H1 (cell line): ENCODE data around the gene IFI27L1. TPM values are rescaled to one million over a fixed set of nuclear protein-coding genes. Genes with fewer than 3 reads are reported as not detected.

Experiments used
- CTCF ChIA-PET: fragments of 300-600 bp; sonication (Branson Sonifier 250); formaldehyde crosslinking; loops from one replicate; lab custom pipeline; 2021; ENCODE audit not compliant: partially characterized antibody; lab: Charles Lee
- POLR2A ChIA-PET: fragments of 300-600 bp; sonication (Branson Sonifier 250); formaldehyde crosslinking; loops from one replicate; lab custom pipeline; 2021; ENCODE audit warnings: inconsistent platforms; ENCODE audit not compliant: partially characterized antibody; lab: Charles Lee
- DNase-seq, 2 experiments: peaks; one replicate each; pipeline versions ENCODE4 v3.0.0 to v3.0.0-alpha.2; 2010 to 2022; ENCODE audit warnings: low spot score in 2 of 2, low read depth in 1 of 2, mixed read lengths in 1 of 2
- FAIRE-seq: peaks from 2 replicates; lab custom pipeline; 2011; peaks lifted over from hg19 to GRCh38; lab: Jason Lieb, UNC
- H2AFZ ChIP-seq: 2 replicates; pipeline ENCODE4 v1.8.1; 2012; ENCODE audit warnings: low read length, inconsistent platforms
- H2AK5ac ChIP-seq: 2 replicates; pipeline ENCODE4 v1.6.1; 2013; ENCODE audit warnings: low read depth, low read length
- H2BK120ac ChIP-seq: replicated peaks from 2 replicates; pipeline ENCODE3; 2013; ENCODE audit warnings: low read depth, low read length, inconsistent platforms
- H2BK12ac ChIP-seq: 2 replicates; pipeline ENCODE4 v1.6.1; 2013; ENCODE audit warnings: low read depth, low read length
- H2BK15ac ChIP-seq: 2 replicates; pipeline ENCODE4 v1.6.1; 2013; ENCODE audit warnings: low read length
- H2BK20ac ChIP-seq: 2 replicates; pipeline ENCODE4 v1.6.1; 2013; ENCODE audit warnings: low read length
- H2BK5ac ChIP-seq: 2 replicates; pipeline ENCODE4 v1.6.1; 2013; ENCODE audit warnings: low read depth, low read length
- H3K14ac ChIP-seq: 2 replicates; pipeline ENCODE4 v1.6.1; 2013; ENCODE audit warnings: inconsistent platforms; ENCODE audit not compliant: insufficient read length
- H3K18ac ChIP-seq: 2 replicates; pipeline ENCODE4 v1.6.1; 2013; ENCODE audit warnings: low read length; ENCODE audit errors: extremely low read depth
- H3K23ac ChIP-seq: 2 replicates; pipeline ENCODE4 v1.6.1; 2013; ENCODE audit warnings: inconsistent platforms; ENCODE audit not compliant: insufficient read length
- H3K23me2 ChIP-seq: 2 replicates; pipeline ENCODE4 v1.6.1; 2013; ENCODE audit warnings: low read depth, low read length
- H3K27ac ChIP-seq: 2 replicates; pipeline ENCODE4 v1.6.1; 2011; ENCODE audit warnings: low read depth, low read length, inconsistent platforms
- H3K27me3 ChIP-seq, 4 experiments: replicated peaks in 1 of 4; 1 replicate in 1 of 4; 2 replicates in 3 of 4; pipeline versions ENCODE4 v1.6.1 to v1.8.1; 2011 to 2013; ENCODE audit warnings: low read length in 3 of 4, mild to moderate bottlenecking in 3 of 4, inconsistent platforms in 2 of 4, mixed read lengths in 2 of 4, moderate library complexity in 1 of 4; ENCODE audit not compliant: control insufficient read depth in 3 of 4, insufficient read depth in 3 of 4; ENCODE audit errors: extremely low read depth in 1 of 4
- H3K36me3 ChIP-seq, 4 experiments: 2 replicates each; pipeline versions ENCODE4 v1.6.1 to v1.8.1; 2011 to 2013; ENCODE audit warnings: mild to moderate bottlenecking in 4 of 4, low read length in 3 of 4, moderate library complexity in 2 of 4, control low read depth in 1 of 4, inconsistent platforms in 1 of 4; ENCODE audit not compliant: insufficient read depth in 4 of 4, control insufficient read depth in 2 of 4
- H3K4ac ChIP-seq: replicated peaks from 2 replicates; pipeline ENCODE3; 2013; ENCODE audit warnings: low read length, low read depth, mixed read lengths, inconsistent platforms; ENCODE audit not compliant: insufficient read length
- H3K4me1 ChIP-seq, 4 experiments: replicated peaks in 1 of 4; 1 replicate in 1 of 4; 2 replicates in 3 of 4; pipeline versions ENCODE4 v1.6.1 to v1.8.1; 2011 to 2013; ENCODE audit warnings: low read length in 3 of 4, inconsistent platforms in 2 of 4, mixed read lengths in 1 of 4; ENCODE audit not compliant: insufficient read depth in 4 of 4, control insufficient read depth in 3 of 4
- H3K4me2 ChIP-seq, 2 experiments: 2 replicates each; pipeline versions ENCODE4 v1.6.1 to v1.8.1; 2011 to 2013; ENCODE audit warnings: low read depth in 2 of 2, low read length in 2 of 2, control low read depth in 1 of 2, inconsistent platforms in 1 of 2, mild to moderate bottlenecking in 1 of 2; ENCODE audit not compliant: insufficient read depth in 1 of 2
- H3K4me3 ChIP-seq, 4 experiments: fragments of 200-600, 300-600 bp in 1 of 4; sonication (generic), shearing (Covaris generic), sonication (Bioruptor Twin) in 1 of 4; 2 replicates each; pipeline versions ENCODE4 v1.5.1 to v1.8.1; 2011 to 2016; ENCODE audit warnings: low read length in 4 of 4, low read depth in 3 of 4, control low read depth in 2 of 4, inconsistent platforms in 2 of 4, mild to moderate bottlenecking in 2 of 4, mixed read lengths in 1 of 4, moderate library complexity in 1 of 4; ENCODE audit not compliant: insufficient read depth in 2 of 4; ENCODE audit errors: extremely low read depth in 1 of 4
- H3K56ac ChIP-seq: replicated peaks from 2 replicates; pipeline ENCODE3; 2013; ENCODE audit warnings: low read depth, mild to moderate bottlenecking, mixed read lengths, low read length, inconsistent platforms; ENCODE audit not compliant: insufficient read length
- H3K79me1 ChIP-seq: 2 replicates; pipeline ENCODE4 v1.6.1; 2013; ENCODE audit warnings: low read depth, low read length, control low read depth
- H3K79me2 ChIP-seq, 2 experiments: 2 replicates each; pipeline versions ENCODE4 v1.6.1 to v1.8.1; 2012 to 2013; ENCODE audit warnings: low read length in 2 of 2, mild to moderate bottlenecking in 2 of 2, inconsistent platforms in 1 of 2; ENCODE audit not compliant: insufficient read depth in 2 of 2, control insufficient read depth in 1 of 2
- H3K9ac ChIP-seq, 4 experiments: replicated peaks in 1 of 4; 1 replicate in 1 of 4; 2 replicates in 3 of 4; pipeline versions ENCODE4 v1.6.1 to v1.8.1; 2011 to 2013; ENCODE audit warnings: low read depth in 3 of 4, low read length in 3 of 4, control low read depth in 2 of 4, mild to moderate bottlenecking in 2 of 4, moderate library complexity in 2 of 4, inconsistent platforms in 1 of 4; ENCODE audit errors: extremely low read depth in 1 of 4
- H3K9me3 ChIP-seq, 2 experiments: 2 replicates each; pipeline versions ENCODE4 v1.6.1 to v1.8.1; 2012 to 2013; ENCODE audit warnings: mild to moderate bottlenecking in 2 of 2, moderate library complexity in 2 of 2, control low read depth in 1 of 2, inconsistent platforms in 1 of 2, low read depth in 1 of 2, low read length in 1 of 2, mixed read lengths in 1 of 2; ENCODE audit not compliant: insufficient read depth in 2 of 2
- H4K20me1 ChIP-seq, 2 experiments: replicated peaks in 1 of 2; 2 replicates each; pipeline versions ENCODE3 to v1.8.1; 2011 to 2013; ENCODE audit warnings: inconsistent platforms in 2 of 2, low read length in 2 of 2, mild to moderate bottlenecking in 1 of 2; ENCODE audit not compliant: insufficient read depth in 2 of 2, control insufficient read depth in 1 of 2
- H4K5ac ChIP-seq: 2 replicates; pipeline ENCODE4 v1.6.1; 2013; ENCODE audit warnings: low read length, low read depth, mixed read lengths, inconsistent platforms; ENCODE audit not compliant: insufficient read length
- H4K8ac ChIP-seq: 2 replicates; pipeline ENCODE4 v1.8.0; 2013; ENCODE audit warnings: mild to moderate bottlenecking, moderate library complexity, low read length, inconsistent platforms; ENCODE audit not compliant: insufficient read depth; ENCODE audit errors: extremely low read depth
- H4K91ac ChIP-seq: replicated peaks from 2 replicates; pipeline ENCODE3; 2013; ENCODE audit warnings: low read length, mixed read lengths, inconsistent platforms; ENCODE audit not compliant: insufficient read length
- HDAC6 ChIP-seq: IDR thresholded peaks from one replicate; pipeline ENCODE4 v1.7.1; 2012; ENCODE audit warnings: low read depth, mild to moderate bottlenecking, inconsistent platforms, low read length, moderate library complexity
- JUND ChIP-seq: IDR thresholded peaks from 2 replicates; pipeline ENCODE4 v1.6.1; 2011; ENCODE audit warnings: mild to moderate bottlenecking, improper control_type of control experiment, low read length
- RNF2 ChIP-seq: fragments of 200-900, 300-1000 bp; sonication (generic); IDR thresholded peaks from 2 replicates; pipeline ENCODE4 v1.7.1; 2016; ENCODE audit warnings: borderline replicate concordance, low read depth, mild to moderate bottlenecking, antibody characterized with exemption, low read length; ENCODE audit not compliant: poor library complexity, severe bottlenecking; ENCODE audit errors: missing control alignments
- SAP30 ChIP-seq: fragments of 300-600 bp; sonication (generic); IDR thresholded peaks from 2 replicates; pipeline ENCODE4 v1.7.1; 2012; ENCODE audit warnings: low read length, moderate library complexity, mild to moderate bottlenecking, inconsistent platforms; ENCODE audit not compliant: insufficient read depth, insufficient replicate concordance
- SIN3A ChIP-seq, 2 experiments: IDR thresholded peaks in 1 of 2; conservative IDR thresholded peaks in 1 of 2; 2 replicates each; pipeline ENCODE4 v1.6.1; 2011 to 2012; ENCODE audit warnings: low read length in 2 of 2, improper control_type of control experiment in 1 of 2, low read depth in 1 of 2, mild to moderate bottlenecking in 1 of 2
- SP1 ChIP-seq: IDR thresholded peaks from 2 replicates; pipeline ENCODE4 v1.6.1; 2011; ENCODE audit warnings: low read depth, low read length
- TAF1 ChIP-seq: IDR thresholded peaks from 2 replicates; pipeline ENCODE4 v1.6.1; 2011; ENCODE audit warnings: mild to moderate bottlenecking, low read depth, low read length
- YY1 ChIP-seq: IDR thresholded peaks from 2 replicates; pipeline ENCODE4 v1.6.1; 2011; ENCODE audit warnings: low read depth, mild to moderate bottlenecking, low read length
- WGBS, 2 experiments: shearing (Covaris generic) in 1 of 2; methylation state at CpG; one replicate each; pipeline versions ENCODE4 v1.1.6 to v1.1.7; 2013 to 2015; ENCODE audit warnings: low lambda C conversion rate in 2 of 2, mixed read lengths in 2 of 2, inconsistent platforms in 1 of 2, low coverage in 1 of 2, missing lambda C conversion rate in 1 of 2; ENCODE audit not compliant: insufficient replicate concordance in 2 of 2, insufficient coverage in 1 of 2, insufficient read length in 1 of 2; ENCODE audit errors: extremely low coverage in 1 of 2, missing lambda C conversion rate in 1 of 2; 5-methylcytosine and 5-hydroxymethylcytosine counted together
- polyA plus RNA-seq, 7 experiments: library from polyadenylated mRNA; depleted of rRNA in 3 of 7; stranded (reverse) in 5 of 7; unstranded in 2 of 7; fragments of >200 nt in 5 of 7; fragments of 200-250 nt in 2 of 7; gene quantifications; 1 replicate in 5 of 7; 2 replicates in 1 of 7; 4 replicates in 1 of 7; pipeline versions ENCODE4 v1.2.1 to v1.2.3, GENCODE V29; 2011 to 2013; ENCODE audit warnings: missing spikeins in 2 of 7, mixed read lengths in 2 of 7
- total RNA-seq: library from RNA; stranded (reverse); fragmentation: NEBNext Ultra II Directional; extraction: Animal tissue kit (Norgen Biotek cat#: 25700); gene quantifications from 2 replicates; pipeline ENCODE4 v1.2.1, GENCODE V29; 2021

IFI27L1 gene
- total and polyA plus RNA-seq, 2 of the 8 experiments (the other 6 are each of a cell fraction or from before 2014, with no cell fraction given) = 21.2 to 30.5 TPM

DNA sequence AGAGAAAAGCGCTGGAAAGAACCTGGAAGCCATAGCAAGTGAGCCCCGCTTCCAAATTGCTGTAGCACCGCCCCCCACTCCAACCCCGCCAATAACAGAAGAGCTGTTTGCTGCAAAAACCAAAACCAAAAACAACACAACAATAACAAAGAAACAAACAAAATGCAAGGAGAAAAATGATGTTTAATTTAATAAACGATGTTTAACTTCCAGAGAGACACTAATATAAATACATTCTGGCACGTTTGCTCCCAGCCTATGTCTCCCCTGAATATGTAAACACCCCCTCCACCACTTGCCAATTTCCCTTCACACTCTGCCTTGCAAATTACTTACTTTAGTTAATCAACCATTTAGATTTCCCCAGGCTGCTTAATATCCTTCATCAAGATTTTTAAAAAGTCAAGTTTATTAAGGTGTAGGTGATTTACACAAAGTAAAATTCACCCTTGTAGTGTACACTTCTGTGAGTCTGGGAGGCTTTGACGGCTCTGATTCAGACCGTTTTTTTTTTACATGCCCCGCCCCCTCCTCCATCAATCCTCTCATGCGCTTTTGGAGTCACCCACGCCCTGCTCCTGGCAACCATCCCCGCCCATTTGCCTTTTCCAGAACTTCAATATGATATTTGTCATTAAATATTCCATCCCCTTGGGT, 48.8 kb downstream of the IFI27L1 start:
- Histone ChIP-seq H3K27ac (no peak overlapping the region), H3K4me1 (peaks cover 0 to 4% (median 2%) of the 10 kb centered on the region in 4 experiments; a peak in 3 of 7 replicates), H3K56ac (no peak overlapping the region), H2AK5ac (no peak overlapping the region), H2BK5ac (no peak overlapping the region), H3K36me3 (no peaks in the 10 kb centered on the region), H4K91ac (no peak overlapping the region), H3K79me2 (no peaks in the 10 kb centered on the region), H3K4me2 (peak overlapping the region; percentile 77 to 88), H2BK20ac (no peak overlapping the region), H3K23ac (no peak overlapping the region), H3K14ac (no peak overlapping the region), H3K23me2 (peaks cover 9% of the 10 kb centered on the region; the same call in 1 of the 2 replicates), H4K8ac (no peak overlapping the region), H2BK120ac (no peak overlapping the region), H3K27me3 (no peaks in the 10 kb centered on the region; a peak in 1 of 7 replicates), H3K18ac (no peak overlapping the region), H4K5ac (no peak overlapping the region), H3K9me3 (no peaks in the 10 kb centered on the region), H2BK12ac (no peak overlapping the region), H4K20me1 (no peaks in the 10 kb centered on the region), H2BK15ac (no peak overlapping the region), H3K4me3 (peak overlapping the region; percentile 54 to 65 (median 62)), H2AFZ (no peak overlapping the region; the same call in 1 of the 2 replicates), H3K4ac (no peak overlapping the region), H3K9ac (peak overlapping the region in 1 of 4 experiments; percentile 19; a peak in 1 of 7 replicates), H3K79me1 (no peaks in the 10 kb centered on the region)
- WGBS, 2 experiments = 3% methylated on average over 10 of the region's 12 CpGs; no CpG with 5 or more reads in 1 of the 2 experiments
- ChIA-PET CTCF (interaction anchor here (1.0 to 5.3 kb wide), 21 partner anchors 8 to 419 kb away, joined by 3 to 55 read pairs (median 6); partner anchors contain the start of gene OTUB2), POLR2A (interaction anchor here (0.6 to 2.7 kb wide), 5 partner anchors 13 to 116 kb away, joined by 3 to 11 read pairs (median 3); no protein-coding TSS in a partner anchor)
- FAIRE-seq (no peak), DNase-seq (peak in 1 of 2 experiments; percentile 48)
- TF ChIP-seq JUND = no peak
- TF ChIP-seq SAP30 = no peak
- no peak for TF ChIP-seq SP1
- TF ChIP-seq YY1 = 0 out of 2 replicates have a peak, but pooled peaks have one; percentile 45
- no peak for TF ChIP-seq HDAC6
- TF ChIP-seq SIN3A (conservative IDR thresholded peaks at IDR 0.05 in 1 of 2, IDR thresholded peaks at IDR 0.05 in 1 of 2; ENCODE audit: low read depth in 1 of 2, low read length in 2 of 2) = peak in 1 of 2 experiments; percentile 79; a peak in 1 of 4 replicates
- peak; percentile 9; the same call in 1 of the 2 replicates for TF ChIP-seq TAF1
- no peak for TF ChIP-seq RNF2
